ENCODE results near the gene DTNBP1.
"Not testable (repeated sequence)": the region's sequence is repeated elsewhere in the genome, so short reads cannot be mapped to it uniquely, and the experiment has no call there.

DTNBP1 gene

GRCh38 chr6:15555101-15556038, 107.5 kb downstream of the DTNBP1 start:
- DNase-seq, result no peak

GRCh38 chr6:15554728-15555100, 108.1 kb downstream of the DTNBP1 start:
- DNase-seq, result no peak

GRCh38 chr6:15553736-15554294, 109.0 kb downstream of the DTNBP1 start:
- no peak for DNase-seq

- no peak for DNase-seq
Measured at GRCh38 chr6:15553031-15553430, 109.8 kb downstream of the DTNBP1 start.

- no peak for DNase-seq
Measured at GRCh38 chr6:15551798-15552197, 111.0 kb downstream of the DTNBP1 start.

- DNase-seq, result no peak
Measured at GRCh38 chr6:15551262-15551661, 111.6 kb downstream of the DTNBP1 start.

GRCh38 chr6:15550546-15551123, 112.2 kb downstream of the DTNBP1 start:
- DNase-seq, result no peak

- DNase-seq, result no peak
Measured at GRCh38 chr6:15549371-15549770, 113.5 kb downstream of the DTNBP1 start.

GRCh38 chr6:15547400-15547799, 115.4 kb downstream of the DTNBP1 start:
- DNase-seq, result no peak

GRCh38 chr6:15546591-15546990, 116.2 kb downstream of the DTNBP1 start:
- DNase-seq, result no peak

GRCh38 chr6:15544321-15544900, 118.4 kb downstream of the DTNBP1 start:
- DNase-seq, result no peak

- not testable (repeated sequence) for DNase-seq
Measured at GRCh38 chr6:15543332-15543917, 119.4 kb downstream of the DTNBP1 start.

- no peak for DNase-seq
Measured at GRCh38 chr6:15539722-15540270, 123.0 kb downstream of the DTNBP1 start.

- DNase-seq, result no peak
Measured at GRCh38 chr6:15538766-15539495, 123.9 kb downstream of the DTNBP1 start.

- DNase-seq, result no peak
Measured at GRCh38 chr6:15538106-15538505, 124.7 kb downstream of the DTNBP1 start.

- DNase-seq, result no peak
Measured at GRCh38 chr6:15536198-15536955, 126.5 kb downstream of the DTNBP1 start.

GRCh38 chr6:15535495-15536197, 127.2 kb downstream of the DTNBP1 start:
- DNase-seq, result no peak

GRCh38 chr6:15534974-15535373, 127.9 kb downstream of the DTNBP1 start:
- no peak for DNase-seq

GRCh38 chr6:15533379-15534026, 129.3 kb downstream of the DTNBP1 start:
- DNase-seq, result no peak

- DNase-seq, result no peak
Measured at GRCh38 chr6:15531973-15532372, 130.9 kb downstream of the DTNBP1 start.
